Suppressor macrophage (primary cell): ENCODE data around the gene ACRV1.
"Not testable (repeated sequence)": the region's sequence is repeated elsewhere in the genome, so short reads cannot be mapped to it uniquely, and the experiment has no call there.

ENCODE experiments used
- DNase-seq, 4 experiments: peaks; one replicate each; pipeline ENCODE4 v3.0.0-alpha.2; 2020 to 2022
- total RNA-seq, 17 experiments: gene quantifications; one replicate each; lab custom pipeline; 2026; ENCODE audit warnings: mixed read lengths in 6 of 17, inconsistent platforms in 3 of 17; lab: John Stamatoyannopoulos, UW

Gene ACRV1
- 0 to 0.77 (median 0) reads per million in 17 experiments for total RNA-seq

- no peak for DNase-seq
Measured at GRCh38 chr11:125680747-125681146, at the start of gene ACRV1. TSS of gene ACRV1 (minus strand) at chr11:125680847. CDS start at chr11:125680780, 67 bp downstream.

- no peak for DNase-seq
Measured at GRCh38 chr11:125728969-125729368, 48.3 kb upstream of the ACRV1 start.

- DNase-seq = peak in 1 of 4 experiments; percentile 1
Measured at GRCh38 chr11:125724125-125724524, 43.5 kb upstream of the ACRV1 start.

GRCh38 chr11:125720781-125721180 is 40.1 kb upstream of the ACRV1 start:
- no peak for DNase-seq

GRCh38 chr11:125704686-125705085 is 24.0 kb upstream of the ACRV1 start:
- not testable (repeated sequence) for DNase-seq

GRCh38 chr11:125701858-125702621 is 21.4 kb upstream of the ACRV1 start:
- no peak for DNase-seq

GRCh38 chr11:125701018-125701610 is 20.5 kb upstream of the ACRV1 start:
- no peak for DNase-seq

GRCh38 chr11:125694951-125695350 is 14.3 kb upstream of the ACRV1 start:
- no peak for DNase-seq

GRCh38 chr11:125692887-125693286 is 12.2 kb upstream of the ACRV1 start:
- no peak for DNase-seq

- DNase-seq = no peak
Measured at GRCh38 chr11:125690006-125690405, 9.4 kb upstream of the ACRV1 start.

- no peak for DNase-seq
Measured at GRCh38 chr11:125689274-125689859, 8.7 kb upstream of the ACRV1 start.

- no peak for DNase-seq
Measured at GRCh38 chr11:125688632-125689031, 8.0 kb upstream of the ACRV1 start.

GRCh38 chr11:125688066-125688465 is 7.4 kb upstream of the ACRV1 start:
- no peak for DNase-seq

GRCh38 chr11:125685228-125685627 is 4.6 kb upstream of the ACRV1 start:
- DNase-seq = no peak

GRCh38 chr11:125679837-125680236 is 810 bp downstream of the ACRV1 start:
- DNase-seq = no peak

GRCh38 chr11:125679397-125679796 is 1.2 kb downstream of the ACRV1 start:
- DNase-seq = no peak

- no peak for DNase-seq
Measured at GRCh38 chr11:125675196-125675595, 5.5 kb downstream of the ACRV1 start.

- no peak for DNase-seq
Measured at GRCh38 chr11:125674210-125674609, 6.4 kb downstream of the ACRV1 start.

GRCh38 chr11:125671561-125671960 is 9.1 kb downstream of the ACRV1 start:
- no peak for DNase-seq

- DNase-seq = no peak
Measured at GRCh38 chr11:125670172-125670571, 10.5 kb downstream of the ACRV1 start.

- DNase-seq = no peak
Measured at GRCh38 chr11:125667151-125667550, 13.5 kb downstream of the ACRV1 start.

- DNase-seq = no peak
Measured at GRCh38 chr11:125663910-125664309, 16.7 kb downstream of the ACRV1 start.

GRCh38 chr11:125662689-125663088 is 18.0 kb downstream of the ACRV1 start:
- no peak for DNase-seq
